ENCODE results near the gene SELENOF.
A peak's percentile ranks its signal among the peaks of the same experiment; 100 is the strongest.

SELENOF gene

DNA sequence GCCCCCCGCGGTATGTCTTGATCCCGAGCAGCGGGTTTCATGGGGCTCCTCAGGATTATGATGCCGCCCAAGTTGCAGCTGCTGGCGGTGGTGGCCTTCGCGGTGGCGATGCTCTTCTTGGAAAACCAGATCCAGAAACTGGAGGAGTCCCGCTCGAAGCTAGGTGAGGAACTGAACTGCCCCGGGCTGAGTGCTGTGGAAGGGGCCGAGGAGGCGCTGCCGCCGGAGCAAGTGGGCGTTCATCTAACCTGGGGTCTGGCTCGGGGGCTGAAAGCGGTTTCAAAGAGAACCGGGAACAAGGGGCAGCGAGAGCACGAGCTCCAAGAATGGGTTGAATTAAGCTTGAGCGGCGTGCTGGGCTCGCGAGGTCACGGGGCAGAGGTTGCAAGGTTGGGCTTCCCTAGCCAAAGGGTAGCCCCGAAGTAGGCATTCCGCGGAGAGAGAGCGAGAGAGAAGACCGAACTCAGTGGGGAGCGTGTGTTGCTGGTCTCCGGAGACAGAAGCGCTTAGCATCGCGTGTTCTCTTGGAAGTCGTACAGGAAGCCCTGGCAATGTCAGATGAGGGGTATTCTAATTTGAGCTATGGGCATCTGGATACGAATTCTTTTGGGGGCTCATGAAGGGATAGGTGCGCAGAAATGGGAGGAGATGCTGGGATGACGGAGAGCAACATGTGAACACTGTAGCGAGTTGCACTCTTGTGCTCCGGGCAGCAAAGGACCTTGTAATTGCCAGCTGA lies 1.2 kb upstream of the SELENOF start:
- peak overlapping the region; percentile 85 for H3K4me2 ChIP-seq (ENCODE audit: low read length)
- H2AFZ ChIP-seq (ENCODE audit: low read depth, low read length) = 0 out of 2 replicates have a peak overlapping the region, but pooled peaks have one; percentile 21
- H3K36me3 ChIP-seq (replicated peaks; ENCODE audit: low read depth, low read length) = peaks cover 28% of the 10 kb centered on the region
- peak overlapping the region; percentile 98 for H3K4me3 ChIP-seq (ENCODE audit: low read length)
- peak overlapping the region; percentile 76 for H3K27ac ChIP-seq (ENCODE audit: low read length)
- peaks cover 38% of the 10 kb centered on the region for H4K20me1 ChIP-seq (ENCODE audit: insufficient read depth, low read length)
- H3K9me3 ChIP-seq (ENCODE audit: insufficient read depth, low read length) = no peaks in the 10 kb centered on the region
- no peaks in the 10 kb centered on the region for H3K27me3 ChIP-seq (ENCODE audit: low read depth, low read length)
- peak overlapping the region; percentile 98 for H3K9ac ChIP-seq (ENCODE audit: low read length)
- peaks cover 95% of the 10 kb centered on the region for H3K79me2 ChIP-seq (ENCODE audit: low read length)
- TF ChIP-seq EZH2phosphoT487 (IDR thresholded peaks at IDR 0.05; ENCODE audit: low read depth) = no peak
- TF ChIP-seq, protein P1, sequence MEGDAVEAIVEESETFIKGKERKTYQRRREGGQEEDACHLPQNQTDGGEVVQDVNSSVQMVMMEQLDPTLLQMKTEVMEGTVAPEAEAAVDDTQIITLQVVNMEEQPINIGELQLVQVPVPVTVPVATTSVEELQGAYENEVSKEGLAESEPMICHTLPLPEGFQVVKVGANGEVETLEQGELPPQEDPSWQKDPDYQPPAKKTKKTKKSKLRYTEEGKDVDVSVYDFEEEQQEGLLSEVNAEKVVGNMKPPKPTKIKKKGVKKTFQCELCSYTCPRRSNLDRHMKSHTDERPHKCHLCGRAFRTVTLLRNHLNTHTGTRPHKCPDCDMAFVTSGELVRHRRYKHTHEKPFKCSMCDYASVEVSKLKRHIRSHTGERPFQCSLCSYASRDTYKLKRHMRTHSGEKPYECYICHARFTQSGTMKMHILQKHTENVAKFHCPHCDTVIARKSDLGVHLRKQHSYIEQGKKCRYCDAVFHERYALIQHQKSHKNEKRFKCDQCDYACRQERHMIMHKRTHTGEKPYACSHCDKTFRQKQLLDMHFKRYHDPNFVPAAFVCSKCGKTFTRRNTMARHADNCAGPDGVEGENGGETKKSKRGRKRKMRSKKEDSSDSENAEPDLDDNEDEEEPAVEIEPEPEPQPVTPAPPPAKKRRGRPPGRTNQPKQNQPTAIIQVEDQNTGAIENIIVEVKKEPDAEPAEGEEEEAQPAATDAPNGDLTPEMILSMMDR (IDR thresholded peaks at IDR 0.05; ENCODE audit: low read depth, low read length) = no peak
- peaks cover 19% of the 10 kb centered on the region for H3K4me1 ChIP-seq (ENCODE audit: low read length)

DNA sequence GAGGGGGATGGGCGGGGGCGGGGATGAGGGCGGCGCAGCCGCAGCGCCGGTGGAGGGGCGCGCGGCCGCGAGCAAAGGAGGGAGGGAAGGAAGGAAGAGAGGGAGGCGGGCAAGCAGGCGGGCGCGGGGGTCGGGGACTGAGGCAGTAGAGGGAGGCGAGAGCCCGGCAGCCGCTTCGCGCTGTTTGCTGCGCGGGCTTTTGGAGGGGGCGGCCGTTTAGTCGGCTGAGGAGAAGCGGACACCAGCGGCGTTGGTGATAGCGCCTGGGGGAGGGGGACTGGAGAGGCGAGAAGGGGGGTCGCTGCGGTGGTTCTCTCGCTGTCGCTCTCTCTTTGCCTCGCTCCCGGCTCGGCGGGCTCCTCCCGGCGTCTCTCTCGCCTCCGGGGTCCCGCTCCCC lies 673 bp upstream of the SELENOF start, which contains the start of gene HS2ST1:
HS2ST1 (plus strand) TSS at position 35 of the 397 bp plus-strand sequence.
- Histone ChIP-seq H2AFZ (ENCODE audit: low read depth, low read length) (peak within 1 kb of the TSS; percentile 42; the same call in 1 of the 2 replicates), H3K27ac (ENCODE audit: low read length) (peak within 1 kb of the TSS; percentile 83), H4K20me1 (ENCODE audit: insufficient read depth, low read length) (peaks cover 43% of the 10 kb centered on the region), H3K36me3 (replicated peaks; ENCODE audit: low read depth, low read length) (peaks cover 27% of the 10 kb centered on the region), H3K4me1 (ENCODE audit: low read length) (peaks cover 23% of the 10 kb centered on the region), H3K4me2 (ENCODE audit: low read length) (peak within 1 kb of the TSS; percentile 100), H3K9me3 (ENCODE audit: insufficient read depth, low read length) (no peaks in the 10 kb centered on the region), H3K79me2 (ENCODE audit: low read length) (peaks cover 95% of the 10 kb centered on the region), H3K9ac (ENCODE audit: low read length) (peak within 1 kb of the TSS; percentile 98), H3K27me3 (ENCODE audit: low read depth, low read length) (no peaks in the 10 kb centered on the region), H3K4me3 (ENCODE audit: low read length) (peak within 1 kb of the TSS; percentile 98)
- no peak for TF ChIP-seq EZH2phosphoT487 (IDR thresholded peaks at IDR 0.05; ENCODE audit: low read depth)
- TF ChIP-seq, protein P1 (IDR thresholded peaks at IDR 0.05; ENCODE audit: low read depth, low read length) = no peak

DNA sequence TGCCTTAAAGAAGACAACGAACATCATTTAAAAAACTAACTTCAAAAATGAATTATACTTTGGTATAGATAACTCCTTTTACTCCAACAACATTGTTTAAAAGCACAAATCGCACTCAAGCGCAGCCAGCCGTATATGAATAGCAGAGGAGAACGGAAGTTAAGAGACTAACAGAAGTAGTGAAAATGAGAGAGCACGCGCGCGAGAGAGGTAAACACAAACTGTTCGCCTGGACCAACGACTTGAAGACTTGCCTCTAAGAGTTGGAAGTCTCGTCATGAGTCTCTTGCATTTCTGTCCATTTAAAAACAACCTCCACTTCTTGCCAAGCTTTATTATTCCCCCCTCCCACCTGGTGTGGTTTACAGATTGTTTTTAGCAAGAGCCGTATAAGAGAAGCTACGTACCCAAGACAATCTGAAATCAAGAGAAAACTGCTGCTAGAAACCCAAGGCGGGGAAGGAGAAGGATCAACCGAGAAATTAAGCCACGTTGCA lies 479 bp downstream of the SELENOF start:
- TF ChIP-seq, protein P1 (IDR thresholded peaks at IDR 0.05; ENCODE audit: low read depth, low read length) = no peak
- no peak for TF ChIP-seq EZH2phosphoT487 (IDR thresholded peaks at IDR 0.05; ENCODE audit: low read depth)
- peaks cover 95% of the 10 kb centered on the region for H3K79me2 ChIP-seq (ENCODE audit: low read length)
- H3K27me3 ChIP-seq (ENCODE audit: low read depth, low read length) = no peaks in the 10 kb centered on the region
- peak overlapping the region; percentile 85 for H3K9ac ChIP-seq (ENCODE audit: low read length)
- H3K36me3 ChIP-seq (replicated peaks; ENCODE audit: low read depth, low read length) = peaks cover 30% of the 10 kb centered on the region
- peak overlapping the region; percentile 85 for H3K4me3 ChIP-seq (ENCODE audit: low read length)
- peak overlapping the region; percentile 83 for H3K27ac ChIP-seq (ENCODE audit: low read length)
- H2AFZ ChIP-seq (ENCODE audit: low read depth, low read length) = peak overlapping the region; percentile 42; the same call in 1 of the 2 replicates
- H3K4me2 ChIP-seq (ENCODE audit: low read length) = peak overlapping the region; percentile 100
- H4K20me1 ChIP-seq (ENCODE audit: insufficient read depth, low read length) = peaks cover 55% of the 10 kb centered on the region
- peaks cover 29% of the 10 kb centered on the region for H3K4me1 ChIP-seq (ENCODE audit: low read length)
- no peaks in the 10 kb centered on the region for H3K9me3 ChIP-seq (ENCODE audit: insufficient read depth, low read length)

DNA sequence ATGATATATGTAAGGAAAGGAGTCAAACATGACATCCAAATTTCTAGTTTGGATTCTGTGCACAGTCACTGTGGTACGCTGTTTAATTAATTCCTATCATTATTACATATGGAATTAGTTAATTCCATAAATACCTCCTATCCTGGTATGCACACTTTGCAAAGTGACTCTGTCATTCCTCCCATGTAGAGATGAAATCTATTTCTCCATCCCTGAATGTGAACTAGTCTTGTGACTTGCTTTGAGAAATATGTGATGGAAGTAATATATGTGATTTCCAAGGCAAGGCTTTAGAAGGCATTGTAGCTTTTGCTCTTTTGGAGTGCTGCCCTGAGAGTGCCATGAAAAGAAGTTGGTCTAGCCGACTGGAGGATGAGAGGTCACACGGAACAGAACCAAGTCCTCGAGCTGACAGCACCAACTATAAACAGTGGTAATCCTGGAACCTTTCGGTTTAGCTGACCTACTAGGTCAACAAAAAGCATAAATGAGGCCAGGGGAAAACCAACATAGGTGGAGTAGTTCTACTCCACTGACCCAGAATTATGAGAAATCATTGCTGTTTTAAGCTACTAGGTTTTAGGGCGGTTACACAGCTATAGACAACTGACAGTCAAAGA lies 1.5 kb downstream of the SELENOF start:
- Histone ChIP-seq H2AFZ (ENCODE audit: low read depth, low read length) (no peak overlapping the region), H3K4me3 (ENCODE audit: low read length) (peak overlapping the region; percentile 85), H4K20me1 (ENCODE audit: insufficient read depth, low read length) (peaks cover 65% of the 10 kb centered on the region), H3K27me3 (ENCODE audit: low read depth, low read length) (no peaks in the 10 kb centered on the region), H3K27ac (ENCODE audit: low read length) (peak overlapping the region; percentile 83; the same call in 1 of the 2 replicates), H3K9ac (ENCODE audit: low read length) (peak overlapping the region; percentile 85), H3K9me3 (ENCODE audit: insufficient read depth, low read length) (no peaks in the 10 kb centered on the region), H3K36me3 (replicated peaks; ENCODE audit: low read depth, low read length) (peaks cover 31% of the 10 kb centered on the region), H3K4me2 (ENCODE audit: low read length) (peak overlapping the region; percentile 100), H3K79me2 (ENCODE audit: low read length) (peaks cover 95% of the 10 kb centered on the region), H3K4me1 (ENCODE audit: low read length) (peaks cover 29% of the 10 kb centered on the region)
- TF ChIP-seq, protein P1 (IDR thresholded peaks at IDR 0.05; ENCODE audit: low read depth, low read length) = no peak
- TF ChIP-seq EZH2phosphoT487 (IDR thresholded peaks at IDR 0.05; ENCODE audit: low read depth) = no peak
